GM18868 (cell line): ENCODE results near the gene NTPCR.
"Not testable (repeated sequence)": the region's sequence is repeated elsewhere in the genome, so short reads cannot be mapped to it uniquely, and the experiment has no call there.

Experiments
- ATAC-seq: cut with Tn5 transposase; IDR thresholded peaks from one replicate; pipeline ENCODE4 v1.9.1; 2021; ENCODE audit warnings: mild to moderate bottlenecking, moderate library complexity; ENCODE audit not compliant: unreplicated experiment

NTPCR gene

GRCh38 chr1:232925421-232926220, 24.8 kb upstream of the NTPCR start:
- ATAC-seq, result no peak

DNA sequence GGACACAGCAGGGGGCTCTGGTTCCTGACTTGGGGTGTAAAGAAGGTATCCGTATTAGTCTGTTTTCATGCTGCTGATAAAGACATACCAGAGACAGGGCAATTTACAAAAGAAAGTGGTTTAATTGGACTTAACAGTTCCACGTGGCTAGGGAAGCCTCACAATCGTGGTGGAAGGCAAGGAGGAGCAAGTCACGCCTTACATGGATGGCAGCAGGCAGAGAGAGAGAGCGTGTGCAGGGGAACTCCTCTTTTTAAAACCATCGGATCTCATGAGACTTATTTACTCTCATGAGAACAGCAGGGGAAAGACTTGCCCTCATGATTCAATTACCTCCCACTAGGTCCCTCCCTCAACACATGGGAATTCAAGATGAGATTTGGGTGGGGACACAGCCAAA, 23.2 kb upstream of the NTPCR start:
- ATAC-seq, result not testable (repeated sequence)

DNA sequence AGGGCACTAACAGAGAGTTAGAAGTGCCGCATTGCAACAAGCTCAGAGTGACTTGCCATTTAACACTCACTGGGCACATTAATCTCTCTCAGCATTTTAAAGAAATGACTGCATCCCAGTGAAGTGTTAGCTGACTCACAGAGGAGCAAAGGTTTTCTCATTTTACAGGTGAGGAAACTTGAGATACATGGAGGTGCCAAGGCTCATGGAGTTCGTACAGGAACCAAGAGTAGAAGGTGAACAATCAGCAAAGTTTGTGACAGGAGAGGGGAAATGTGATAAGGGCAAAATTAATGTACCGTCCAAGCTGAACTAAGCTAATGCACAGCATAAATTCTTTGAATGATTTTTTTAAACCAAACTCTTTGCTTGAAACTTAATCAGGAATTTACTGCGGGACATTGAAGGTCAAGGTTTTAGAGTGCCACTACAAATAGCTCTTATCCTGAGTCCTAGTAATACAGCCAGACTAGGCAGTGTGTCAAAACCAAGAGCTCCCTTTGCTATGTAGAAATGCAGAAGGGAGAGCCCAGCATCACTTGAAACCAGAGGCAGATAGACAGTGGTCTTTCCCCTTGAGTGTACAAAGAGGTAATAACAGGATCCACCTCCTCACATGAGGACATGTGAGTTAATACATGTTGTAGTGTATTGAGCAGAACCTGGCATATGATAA, 22.4 kb upstream of the NTPCR start:
- no peak for ATAC-seq

DNA sequence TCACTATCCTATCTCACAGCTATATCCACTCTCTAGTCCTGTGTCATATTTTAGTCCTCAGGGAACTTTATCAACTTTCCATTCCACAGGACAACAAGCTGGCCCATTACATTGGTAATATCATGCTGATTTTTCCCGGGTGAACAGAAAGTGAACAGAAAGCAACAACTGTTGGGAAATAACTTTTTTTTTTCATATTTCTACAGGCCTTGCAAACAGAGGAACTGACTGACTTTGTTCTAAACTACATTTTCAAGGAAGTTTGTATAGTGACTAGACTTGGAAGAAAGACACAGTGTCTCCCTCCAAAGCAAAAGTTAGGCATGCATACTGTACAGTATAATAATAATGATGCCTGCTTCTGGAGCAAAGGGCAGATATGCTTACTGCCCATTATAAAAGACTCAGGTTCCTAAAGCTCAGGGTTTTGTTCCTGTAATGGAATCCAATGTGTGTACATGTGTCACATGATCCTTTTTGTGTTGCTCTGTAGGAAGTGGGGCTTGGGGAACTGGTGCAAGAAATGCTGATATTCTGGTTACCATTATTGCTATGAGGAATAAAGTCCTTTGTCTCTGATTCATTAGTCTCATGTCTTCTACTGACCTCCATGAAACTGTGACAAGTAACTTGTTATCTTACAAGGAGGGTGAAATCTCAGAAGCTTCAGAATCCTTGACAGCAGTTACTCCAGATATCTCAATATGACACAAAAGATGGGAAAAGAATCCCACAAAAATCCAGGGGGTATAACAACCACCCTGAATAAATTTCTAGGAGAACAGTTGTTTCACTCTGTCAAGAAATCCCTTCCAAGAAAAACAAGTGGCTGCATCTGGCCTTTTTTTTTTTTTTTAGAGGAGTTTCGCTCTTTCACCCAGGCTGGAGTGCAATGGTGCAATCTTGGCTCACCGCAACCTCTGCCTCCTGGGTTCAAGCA, 17.7 kb upstream of the NTPCR start:
- ATAC-seq, result no peak

DNA sequence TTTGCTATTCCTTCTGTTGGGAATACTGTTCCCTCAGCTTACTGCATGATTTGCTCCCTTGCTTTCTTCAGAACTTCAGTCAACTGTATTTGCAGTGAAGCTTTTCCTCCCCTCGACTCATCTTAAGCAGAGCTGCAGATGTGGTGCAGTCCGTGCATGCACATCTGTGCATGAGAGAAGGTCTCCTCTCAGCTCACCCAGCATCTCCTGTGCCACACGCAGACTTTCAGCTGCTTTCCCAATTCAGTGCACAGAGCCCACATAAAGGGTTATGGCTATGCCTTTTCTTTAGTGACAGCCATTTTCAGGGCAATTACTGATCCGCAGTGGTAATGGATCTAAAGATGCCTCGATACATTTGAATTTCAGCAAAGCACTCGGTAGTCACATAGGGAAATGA, 13.5 kb upstream of the NTPCR start:
- no peak for ATAC-seq

- no peak for ATAC-seq
Measured at GRCh38 chr1:232937741-232938375, 12.6 kb upstream of the NTPCR start.

- ATAC-seq, result no peak
Measured at GRCh38 chr1:232938926-232939325, 11.5 kb upstream of the NTPCR start.

DNA sequence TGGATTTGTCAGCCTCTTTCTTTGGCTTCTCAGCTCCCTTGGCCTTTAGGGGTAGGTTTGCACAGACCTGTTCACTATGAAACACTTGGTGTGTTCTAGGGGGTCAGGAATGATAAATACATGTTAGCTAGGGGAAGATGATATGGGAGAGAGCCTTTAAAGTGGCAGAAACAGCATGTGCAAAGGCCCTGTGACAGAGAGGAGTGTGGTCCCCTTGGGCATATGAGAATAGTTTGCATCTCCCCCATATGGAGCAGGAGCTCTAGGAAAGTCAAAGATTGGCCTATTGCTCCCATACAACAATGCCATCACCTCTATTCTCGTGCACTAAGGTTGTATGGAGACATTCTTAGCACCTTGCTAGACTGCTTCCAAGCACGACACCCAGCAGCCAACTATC, 10.7 kb upstream of the NTPCR start:
- no peak for ATAC-seq

DNA sequence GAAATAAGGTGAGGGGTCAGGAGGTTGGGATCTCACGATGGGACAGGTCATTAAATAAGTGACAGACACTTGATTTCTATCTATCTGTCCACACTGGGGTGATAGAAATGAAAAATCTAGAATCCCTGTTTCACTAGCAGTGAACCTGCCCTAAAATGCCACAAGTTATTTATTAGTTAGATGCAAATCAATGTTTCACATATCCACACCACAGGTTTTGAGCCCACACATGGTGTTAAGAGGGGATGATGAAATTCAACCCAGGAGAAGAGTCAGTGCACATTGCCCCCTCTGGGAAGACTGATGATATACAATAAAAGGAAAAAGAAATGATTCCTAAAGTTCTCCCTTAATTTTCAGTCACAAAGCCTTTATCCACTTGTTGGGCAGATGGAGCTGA, 10.1 kb upstream of the NTPCR start:
- no peak for ATAC-seq

DNA sequence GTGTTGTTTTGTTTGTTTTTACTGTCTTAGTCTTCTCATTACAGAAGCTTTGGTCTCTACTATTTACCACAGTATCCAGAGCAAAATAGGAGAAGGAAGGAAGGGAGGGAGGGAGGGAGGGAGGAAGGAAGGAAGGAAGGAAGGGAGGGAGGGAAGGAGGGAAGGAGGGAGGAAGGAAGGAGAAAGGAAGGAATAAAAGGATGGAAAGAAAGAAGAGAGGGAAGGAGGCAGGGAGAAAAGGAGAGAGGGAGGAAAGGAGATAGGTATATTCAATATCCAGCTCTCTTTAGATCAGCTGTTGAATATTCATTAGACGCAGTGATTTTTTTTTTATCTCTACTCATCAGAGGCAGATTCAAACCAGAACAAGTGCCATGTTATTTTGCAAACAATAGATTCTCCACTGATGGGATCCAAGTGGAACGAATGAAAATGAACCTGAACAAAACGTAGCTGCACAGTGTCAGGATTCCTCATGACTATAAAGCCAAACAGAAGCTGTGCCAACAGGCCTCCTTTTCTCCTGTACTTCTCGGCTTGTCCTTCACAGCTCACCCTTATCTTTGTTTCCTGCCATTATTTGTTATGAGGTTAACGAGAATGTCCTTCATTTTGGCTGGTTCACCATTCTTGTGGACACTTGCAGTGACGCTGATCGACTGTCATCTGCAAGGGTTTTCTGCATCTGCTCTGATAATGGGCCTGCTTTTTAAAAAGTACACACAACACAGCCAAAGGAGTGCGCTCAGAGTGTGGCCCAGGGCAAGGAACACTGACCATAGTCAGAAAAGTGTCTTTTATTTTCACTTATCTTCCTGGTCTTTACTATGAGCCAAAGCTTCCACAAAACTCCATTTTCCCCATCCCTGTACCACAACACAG, 7.8 kb upstream of the NTPCR start:
- no peak for ATAC-seq

DNA sequence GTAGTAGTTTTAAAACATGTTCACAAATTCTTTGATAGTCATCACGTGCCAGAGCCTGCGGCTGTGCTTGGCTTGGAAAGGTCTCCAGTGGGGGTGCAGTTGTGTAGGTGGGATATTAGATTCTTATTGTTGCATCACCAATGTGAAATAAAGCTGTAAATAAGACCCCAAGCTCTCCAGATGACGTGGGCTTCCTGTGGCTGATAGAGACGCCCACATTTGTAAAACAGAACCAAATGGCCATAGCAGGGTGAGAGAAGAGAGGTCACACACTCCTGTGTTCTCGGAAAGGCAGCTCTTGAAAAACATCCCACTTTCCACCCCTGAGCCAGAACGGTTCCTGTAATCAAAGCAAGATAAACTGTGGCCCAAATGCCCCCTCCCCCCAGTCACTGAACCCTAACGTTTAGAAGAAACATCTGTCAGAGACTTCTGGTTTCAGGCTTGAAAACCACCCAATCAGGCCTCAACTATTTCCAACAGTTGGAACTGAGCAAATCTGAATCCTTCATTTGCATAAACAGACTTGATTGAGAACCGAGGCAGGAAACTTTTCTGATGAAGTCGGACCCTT, 6.6 kb upstream of the NTPCR start:
- ATAC-seq, result peak; percentile 72

DNA sequence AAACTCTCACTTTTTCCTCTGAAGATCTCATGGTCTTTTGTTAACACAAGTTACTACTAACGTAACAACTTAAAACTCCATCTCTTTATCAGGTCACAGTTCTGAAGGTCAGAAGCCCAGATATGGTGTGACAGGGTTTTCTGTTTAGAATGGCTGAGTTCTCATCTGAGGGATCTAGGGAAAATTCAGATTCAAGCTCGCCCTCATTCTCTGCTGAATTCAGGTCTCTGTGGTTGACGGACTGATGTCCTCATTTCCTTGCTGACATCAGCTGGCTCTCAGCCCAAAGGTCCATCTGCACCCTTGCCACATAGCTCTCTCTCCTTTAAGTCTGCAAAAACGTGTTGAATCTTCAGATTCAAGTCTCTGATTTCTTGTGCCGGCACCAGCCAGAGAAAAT, 6.1 kb upstream of the NTPCR start:
- no peak for ATAC-seq

- no peak for ATAC-seq
Measured at GRCh38 chr1:232949636-232950196, 695 bp upstream of the NTPCR start.

- ATAC-seq, result peak; percentile 28
Measured at GRCh38 chr1:232951180-232951579, 769 bp downstream of the NTPCR start.

GRCh38 chr1:232951605-232952004, 1.2 kb downstream of the NTPCR start:
- no peak for ATAC-seq

DNA sequence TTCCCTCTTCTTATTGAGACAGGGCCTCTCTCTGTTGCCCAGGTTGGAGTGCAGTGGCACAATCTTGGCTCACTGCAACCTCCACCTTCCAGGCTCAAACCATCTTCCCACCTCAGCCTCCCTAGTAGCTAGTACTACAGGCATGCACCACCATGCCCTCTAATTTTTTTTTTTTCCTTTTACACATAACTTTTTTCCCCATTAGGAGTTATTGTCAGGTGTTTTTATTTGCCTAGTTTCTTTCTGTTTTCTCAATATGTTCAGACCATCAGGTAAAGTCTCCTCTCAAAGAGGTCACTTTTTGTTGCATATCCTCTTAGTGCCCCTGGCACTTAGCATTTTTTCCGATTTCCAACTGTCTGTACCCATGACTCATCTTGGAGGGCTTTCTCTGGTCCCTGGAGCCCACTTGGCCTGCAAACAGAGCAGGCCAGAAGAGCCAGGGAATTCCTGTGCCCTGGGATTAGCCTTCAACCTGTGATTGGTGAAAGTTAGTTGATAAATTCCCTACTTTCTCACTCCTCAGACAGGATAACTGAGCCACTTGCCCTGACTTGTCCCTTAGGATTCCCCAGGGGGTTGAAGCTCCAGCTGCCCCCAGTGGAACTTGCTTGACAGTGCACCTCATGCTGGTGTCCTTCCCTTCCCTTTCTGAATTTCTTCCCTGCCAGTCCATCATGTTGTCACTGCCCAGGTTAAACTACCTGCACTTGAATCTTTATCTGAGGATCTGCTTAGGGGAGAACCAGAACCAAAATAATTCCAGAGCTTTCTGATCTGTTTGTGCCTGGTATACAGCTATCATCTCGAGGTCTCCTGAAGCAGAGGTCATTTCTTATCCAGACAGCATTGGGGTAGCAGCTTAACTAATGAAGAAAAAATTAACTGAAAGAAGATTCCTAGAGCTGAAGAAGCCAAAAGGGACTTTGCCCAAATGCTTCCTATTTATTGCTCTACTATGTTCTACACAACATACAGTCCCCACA, 2.4 kb downstream of the NTPCR start:
- peak; percentile 57 for ATAC-seq

DNA sequence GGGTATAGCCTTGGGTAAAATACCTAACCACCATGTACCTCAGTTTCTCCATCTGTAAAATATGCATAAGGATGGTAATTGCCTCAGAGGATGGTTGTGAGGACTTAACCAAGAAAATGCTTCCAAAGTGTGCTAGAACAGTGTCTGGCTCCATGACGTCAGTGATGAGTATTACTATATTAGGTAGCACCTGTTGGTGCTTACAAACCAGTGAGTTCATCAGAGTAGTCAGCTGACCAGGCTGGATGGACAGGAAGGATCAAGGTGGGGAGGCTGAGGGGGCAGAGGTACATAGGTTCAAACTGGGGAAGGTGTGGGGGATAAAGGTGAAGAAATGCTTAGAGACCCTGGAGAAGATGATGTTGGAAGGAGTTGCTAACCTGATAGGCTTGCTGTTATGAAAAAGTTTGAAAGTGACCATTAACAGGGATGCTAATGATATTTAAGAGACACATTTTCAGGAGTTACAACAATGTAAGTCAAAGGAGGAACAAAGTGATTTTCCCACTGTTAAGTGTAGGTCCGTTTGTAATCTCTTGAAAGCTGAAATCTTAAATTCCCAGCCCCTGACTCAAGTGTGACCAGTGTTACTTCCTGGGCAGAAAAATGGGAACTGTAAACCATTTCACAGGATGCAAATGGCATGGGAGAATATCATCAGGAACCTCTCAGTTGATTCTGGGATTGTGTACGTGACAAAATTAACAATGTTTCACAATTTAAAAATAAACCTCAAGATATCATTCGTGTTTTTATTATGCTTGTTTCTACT, 4.4 kb downstream of the NTPCR start:
- no peak for ATAC-seq
